Activated naive CD8-positive, alpha-beta T cell treated with anti-CD3 and anti-CD28 coated beads, Interleukin-2, amount 10 ng/mL, durations not matched to agents 7 days and 5 days (primary cell): Measurements from ENCODE around the gene HMGN5. TPM values are rescaled to one million over a fixed set of nuclear protein-coding genes. Genes with fewer than 3 reads are reported as not detected.
A peak's percentile ranks its signal among the peaks of the same experiment; 100 is the strongest.

Source experiments
- ATAC-seq: fragments of 150-1000 bp; cut with Tn5 transposase; one replicate; pipeline ENCODE4 v1.10.0; 2021; ENCODE audit warnings: low read depth, moderate library complexity
- POLR2A ChIA-PET: fragments of 350-600 bp; sonication (Branson Sonifier 250); formaldehyde crosslinking; loops from one replicate; lab custom pipeline; 2021; ENCODE audit warnings: antibody characterized with exemption; lab: Charles Lee
- DNase-seq: peaks from one replicate; pipeline ENCODE4 v3.0.0; 2021
- H3K27ac Mint-ChIP-seq: one replicate; pipeline ENCODE4 v1.8.0; 2022; ENCODE audit warnings: mild to moderate bottlenecking, mixed read lengths
- H3K27me3 Mint-ChIP-seq: one replicate; pipeline ENCODE4 v1.8.0; 2022; ENCODE audit warnings: mild to moderate bottlenecking, moderate library complexity, mixed read lengths
- H3K36me3 Mint-ChIP-seq: one replicate; pipeline ENCODE4 v1.8.0; 2021; ENCODE audit warnings: mild to moderate bottlenecking, mixed read lengths
- H3K4me1 Mint-ChIP-seq: one replicate; pipeline ENCODE4 v1.8.0; 2021; ENCODE audit warnings: mixed read lengths
- H3K4me3 Mint-ChIP-seq: one replicate; pipeline ENCODE4 v1.8.0; 2022; ENCODE audit warnings: mild to moderate bottlenecking, moderate library complexity, mixed read lengths
- H3K9me3 Mint-ChIP-seq: one replicate; pipeline ENCODE4 v1.8.0; 2021; ENCODE audit warnings: mixed read lengths
- total RNA-seq, 2 experiments: library from RNA; stranded (reverse); gene quantifications; one replicate each; pipeline ENCODE4 v1.2.3, GENCODE V29; 2021

The HMGN5 gene, protein sequence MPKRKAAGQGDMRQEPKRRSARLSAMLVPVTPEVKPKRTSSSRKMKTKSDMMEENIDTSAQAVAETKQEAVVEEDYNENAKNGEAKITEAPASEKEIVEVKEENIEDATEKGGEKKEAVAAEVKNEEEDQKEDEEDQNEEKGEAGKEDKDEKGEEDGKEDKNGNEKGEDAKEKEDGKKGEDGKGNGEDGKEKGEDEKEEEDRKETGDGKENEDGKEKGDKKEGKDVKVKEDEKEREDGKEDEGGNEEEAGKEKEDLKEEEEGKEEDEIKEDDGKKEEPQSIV
- total RNA-seq: 1 to 10 TPM; 1.6 to 2.2 TPM

DNA sequence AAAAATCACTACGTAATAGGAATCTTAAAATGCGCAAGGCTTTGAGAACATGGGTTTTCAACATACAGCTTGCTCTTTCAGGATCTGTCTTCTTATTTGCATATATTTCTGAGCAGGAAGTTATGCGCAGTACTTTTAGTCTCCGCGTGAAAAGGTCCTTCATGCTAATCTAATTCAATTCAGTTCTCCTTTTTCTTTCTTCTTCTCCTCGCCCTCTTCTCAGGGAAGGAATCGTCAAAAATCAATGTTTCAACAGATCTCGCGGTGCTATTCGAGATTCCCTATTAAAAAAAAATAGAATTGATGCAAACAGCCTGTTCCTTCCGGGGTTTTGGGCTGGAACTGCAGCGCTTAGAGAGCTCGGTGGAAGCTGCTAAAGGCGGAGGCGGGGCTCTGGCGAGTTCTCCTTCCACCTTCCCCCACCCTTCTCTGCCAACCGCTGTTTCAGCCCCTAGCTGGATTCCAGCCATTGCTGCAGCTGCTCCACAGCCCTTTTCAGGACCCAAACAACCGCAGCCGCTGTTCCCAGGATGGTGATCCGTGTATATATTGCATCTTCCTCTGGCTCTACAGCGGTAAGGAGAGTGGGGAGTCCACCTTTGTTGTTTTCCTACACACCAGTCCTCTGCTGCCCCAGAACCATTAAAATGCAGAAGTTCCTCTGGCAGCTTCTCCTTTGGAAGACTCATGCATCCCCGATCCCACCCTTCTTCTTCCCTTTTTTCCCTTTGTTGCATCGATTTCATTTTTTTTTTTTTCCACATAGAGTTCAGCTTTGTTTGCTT lies at the start of gene HMGN5, which contains the start of gene SH3BGRL:
Gene HMGN5, minus strand, starts transcription at position 243 of the 785 bp plus-strand sequence. CDS start 80,364 bp downstream, outside the sequence.
Gene SH3BGRL, plus strand, starts transcription at position 432 of the 785 bp plus-strand sequence. Its CDS starts 99 bp downstream, at position 531.
- Mint-ChIP-seq H3K27ac (peak within 1 kb of the TSS; percentile 98), H3K4me3 (peak within 1 kb of the TSS; percentile 98), H3K4me1 (peaks cover 23% of the 10 kb centered on the region), H3K27me3 (no peaks in the 10 kb centered on the region), H3K9me3 (peaks cover 2% of the 10 kb centered on the region), H3K36me3 (peaks cover 22% of the 10 kb centered on the region)
- ATAC-seq (peak; percentile 98), DNase-seq (peak; percentile 62)
- POLR2A ChIA-PET: interaction anchor here (0.8 to 3.2 kb wide), 3 partner anchors 9 to 395 kb away, joined by 3 to 11 read pairs (median 3); partner anchors contain the start of gene BRWD3

GRCh38 chrX:81241753-81242152 lies 40.0 kb upstream of the HMGN5 start:
- no peaks in the 10 kb centered on the region for H3K27me3 Mint-ChIP-seq
- no peaks in the 10 kb centered on the region for H3K4me1 Mint-ChIP-seq
- peaks cover 40% of the 10 kb centered on the region for H3K36me3 Mint-ChIP-seq
- peaks cover 8% of the 10 kb centered on the region for H3K9me3 Mint-ChIP-seq
- no peak overlapping the region for H3K4me3 Mint-ChIP-seq
- DNase-seq (no peak), ATAC-seq (no peak)
- POLR2A ChIA-PET: no interaction called here
- no peak overlapping the region for H3K27ac Mint-ChIP-seq

GRCh38 chrX:81240701-81241331 lies 39.1 kb upstream of the HMGN5 start:
- DNase-seq: no peak
- Mint-ChIP-seq H3K4me3 (no peak overlapping the region), H3K27me3 (no peaks in the 10 kb centered on the region), H3K9me3 (peaks cover 10% of the 10 kb centered on the region), H3K27ac (no peak overlapping the region), H3K36me3 (peaks cover 42% of the 10 kb centered on the region), H3K4me1 (no peaks in the 10 kb centered on the region)
- POLR2A ChIA-PET: no interaction called here
- ATAC-seq: no peak

DNA sequence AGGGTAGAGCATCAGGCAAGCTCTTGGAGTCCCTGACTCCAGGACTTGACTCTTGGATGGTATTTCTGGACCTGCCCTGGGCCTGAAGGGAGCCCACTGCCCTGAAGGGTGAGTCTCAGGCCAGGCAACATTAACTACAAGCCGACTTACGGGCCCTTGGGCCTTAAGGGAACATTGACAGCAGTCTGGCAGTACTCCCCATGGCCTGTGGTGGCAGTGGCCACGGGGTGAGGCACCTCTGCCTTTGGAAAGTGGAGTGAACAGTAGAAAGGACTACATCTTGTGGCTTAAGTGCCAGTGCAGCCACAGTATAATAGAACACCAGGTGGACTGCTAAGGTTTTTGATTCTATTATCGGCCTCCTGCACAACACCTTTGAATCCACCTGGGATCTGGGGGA lies 36.5 kb upstream of the HMGN5 start:
- no peaks in the 10 kb centered on the region for H3K27me3 Mint-ChIP-seq
- peaks cover 10% of the 10 kb centered on the region for H3K9me3 Mint-ChIP-seq
- no peak overlapping the region for H3K27ac Mint-ChIP-seq
- POLR2A ChIA-PET: no interaction called here
- H3K4me1 Mint-ChIP-seq: no peaks in the 10 kb centered on the region
- peaks cover 45% of the 10 kb centered on the region for H3K36me3 Mint-ChIP-seq
- ATAC-seq (no peak), DNase-seq (no peak)
- no peak overlapping the region for H3K4me3 Mint-ChIP-seq

GRCh38 chrX:81237516-81237915 lies 35.8 kb upstream of the HMGN5 start:
- POLR2A ChIA-PET: no interaction called here
- Mint-ChIP-seq H3K27me3 (no peaks in the 10 kb centered on the region), H3K27ac (no peak overlapping the region), H3K9me3 (peaks cover 10% of the 10 kb centered on the region), H3K4me1 (no peaks in the 10 kb centered on the region), H3K4me3 (no peak overlapping the region), H3K36me3 (peaks cover 43% of the 10 kb centered on the region)
- DNase-seq (no peak), ATAC-seq (no peak)

GRCh38 chrX:81232218-81232617 lies 30.5 kb upstream of the HMGN5 start:
- no peak overlapping the region for H3K4me3 Mint-ChIP-seq
- no peaks in the 10 kb centered on the region for H3K4me1 Mint-ChIP-seq
- no peak overlapping the region for H3K27ac Mint-ChIP-seq
- peaks cover 1% of the 10 kb centered on the region for H3K9me3 Mint-ChIP-seq
- H3K27me3 Mint-ChIP-seq: no peaks in the 10 kb centered on the region
- peaks cover 18% of the 10 kb centered on the region for H3K36me3 Mint-ChIP-seq
- POLR2A ChIA-PET: no interaction called here
- DNase-seq: no peak
- no peak for ATAC-seq

- DNase-seq: no peak
- H3K9me3 Mint-ChIP-seq: no peaks in the 10 kb centered on the region
- peaks cover 12% of the 10 kb centered on the region for H3K36me3 Mint-ChIP-seq
- POLR2A ChIA-PET: no interaction called here
- ATAC-seq: no peak
- no peak overlapping the region for H3K27ac Mint-ChIP-seq
- H3K4me1 Mint-ChIP-seq: no peaks in the 10 kb centered on the region
- no peak overlapping the region for H3K4me3 Mint-ChIP-seq
- H3K27me3 Mint-ChIP-seq: no peaks in the 10 kb centered on the region
Measured at GRCh38 chrX:81231476-81231875, 29.8 kb upstream of the HMGN5 start.

DNA sequence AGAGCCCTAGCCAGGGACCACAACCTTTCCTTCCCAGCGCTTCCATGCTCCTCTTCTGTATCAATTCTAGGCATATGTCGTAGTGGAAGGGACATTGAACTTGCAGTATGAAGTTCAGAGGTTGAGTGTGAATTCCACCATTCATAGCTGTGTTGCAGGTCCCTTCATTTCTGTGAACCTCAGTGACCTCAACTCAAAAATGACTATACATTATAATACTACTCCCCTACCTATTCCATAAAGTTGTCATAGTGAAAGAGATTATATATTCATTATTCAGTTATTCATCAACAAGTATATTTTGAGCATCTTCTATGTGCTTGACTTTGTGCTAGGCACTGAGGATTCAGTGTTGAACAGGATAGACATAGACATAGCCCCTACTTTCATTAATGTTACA lies 28.2 kb upstream of the HMGN5 start:
- Mint-ChIP-seq H3K27me3 (no peaks in the 10 kb centered on the region), H3K27ac (no peak overlapping the region), H3K4me3 (no peak overlapping the region), H3K4me1 (no peaks in the 10 kb centered on the region), H3K36me3 (peaks cover 6% of the 10 kb centered on the region), H3K9me3 (no peaks in the 10 kb centered on the region)
- POLR2A ChIA-PET: no interaction called here
- DNase-seq (no peak), ATAC-seq (no peak)

GRCh38 chrX:81229229-81229628 lies 27.5 kb upstream of the HMGN5 start:
- DNase-seq (no peak), ATAC-seq (no peak)
- H3K36me3 Mint-ChIP-seq: peaks cover 6% of the 10 kb centered on the region
- H3K27me3 Mint-ChIP-seq: no peaks in the 10 kb centered on the region
- H3K9me3 Mint-ChIP-seq: no peaks in the 10 kb centered on the region
- H3K4me3 Mint-ChIP-seq: no peak overlapping the region
- H3K4me1 Mint-ChIP-seq: no peaks in the 10 kb centered on the region
- H3K27ac Mint-ChIP-seq: no peak overlapping the region
- POLR2A ChIA-PET: no interaction called here

DNA sequence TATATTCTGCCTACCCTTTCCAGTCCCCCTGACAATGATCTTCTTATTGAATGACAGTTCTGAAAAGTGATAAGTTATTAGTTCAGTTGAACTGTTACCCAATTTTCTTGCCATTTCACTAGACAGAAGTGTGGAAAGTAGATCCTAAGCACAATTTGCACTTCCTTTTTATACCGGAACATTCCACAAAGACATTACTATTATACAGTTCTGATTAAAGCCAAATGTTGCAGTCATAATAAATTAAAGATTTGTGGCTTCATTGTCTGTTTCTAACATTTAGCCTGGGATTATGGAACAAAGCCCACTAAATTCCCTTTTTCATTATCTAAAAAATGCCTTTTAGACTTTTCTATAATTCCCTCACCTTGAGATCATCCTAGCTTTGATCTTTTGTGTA lies 14.0 kb upstream of the HMGN5 start:
- Mint-ChIP-seq H3K4me3 (no peak overlapping the region), H3K27me3 (no peaks in the 10 kb centered on the region), H3K36me3 (peaks cover 28% of the 10 kb centered on the region), H3K27ac (no peak overlapping the region), H3K9me3 (no peaks in the 10 kb centered on the region), H3K4me1 (peaks cover 5% of the 10 kb centered on the region)
- ATAC-seq (no peak), DNase-seq (no peak)
- POLR2A ChIA-PET: no interaction called here

- peaks cover 2% of the 10 kb centered on the region for H3K9me3 Mint-ChIP-seq
- H3K27ac Mint-ChIP-seq: no peak overlapping the region
- H3K27me3 Mint-ChIP-seq: no peaks in the 10 kb centered on the region
- POLR2A ChIA-PET: no interaction called here
- DNase-seq (no peak), ATAC-seq (no peak)
- H3K36me3 Mint-ChIP-seq: peaks cover 29% of the 10 kb centered on the region
- H3K4me1 Mint-ChIP-seq: peaks cover 16% of the 10 kb centered on the region
- H3K4me3 Mint-ChIP-seq: no peak overlapping the region
Measured at GRCh38 chrX:81208916-81209315, 7.2 kb upstream of the HMGN5 start.

GRCh38 chrX:81206476-81206875 lies 4.8 kb upstream of the HMGN5 start:
- peak overlapping the region; percentile 44 for H3K4me3 Mint-ChIP-seq
- ATAC-seq (no peak), DNase-seq (no peak)
- H3K27ac Mint-ChIP-seq: no peak overlapping the region
- peaks cover 29% of the 10 kb centered on the region for H3K36me3 Mint-ChIP-seq
- no peaks in the 10 kb centered on the region for H3K27me3 Mint-ChIP-seq
- peaks cover 14% of the 10 kb centered on the region for H3K4me1 Mint-ChIP-seq
- POLR2A ChIA-PET: no interaction called here
- H3K9me3 Mint-ChIP-seq: peaks cover 2% of the 10 kb centered on the region

DNA sequence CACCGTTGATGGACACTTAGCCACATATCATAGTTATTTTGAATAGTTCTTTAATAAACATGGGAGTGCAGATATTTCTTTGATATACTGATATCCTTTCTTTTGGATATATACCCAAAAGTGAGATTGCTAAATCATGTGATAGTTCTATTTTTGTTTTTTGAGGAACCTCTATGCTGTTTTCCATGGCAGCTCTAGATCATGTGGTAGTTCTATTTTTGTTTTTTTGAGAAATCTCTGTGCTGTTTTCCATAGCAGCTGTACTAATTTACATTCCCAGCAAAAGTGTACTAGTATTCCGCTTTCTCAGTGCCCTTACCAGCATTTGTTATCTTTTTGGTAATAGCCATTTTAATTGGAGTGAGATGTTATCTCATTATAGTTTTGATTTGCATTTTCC lies 3.8 kb upstream of the HMGN5 start:
- H3K4me3 Mint-ChIP-seq: no peak overlapping the region
- H3K27me3 Mint-ChIP-seq: no peaks in the 10 kb centered on the region
- ATAC-seq (no peak), DNase-seq (no peak)
- peaks cover 21% of the 10 kb centered on the region for H3K4me1 Mint-ChIP-seq
- peaks cover 29% of the 10 kb centered on the region for H3K36me3 Mint-ChIP-seq
- no peak overlapping the region for H3K27ac Mint-ChIP-seq
- peaks cover 2% of the 10 kb centered on the region for H3K9me3 Mint-ChIP-seq
- POLR2A ChIA-PET: no interaction called here
